Right forelimb (tissue), 1 donor: Measurements from ENCODE around the gene ARHGAP6.

Experiments used
- DNase-seq: peaks from one replicate; pipeline ENCODE4 v3.0.0-alpha.2; 2018

ARHGAP6 gene

DNA sequence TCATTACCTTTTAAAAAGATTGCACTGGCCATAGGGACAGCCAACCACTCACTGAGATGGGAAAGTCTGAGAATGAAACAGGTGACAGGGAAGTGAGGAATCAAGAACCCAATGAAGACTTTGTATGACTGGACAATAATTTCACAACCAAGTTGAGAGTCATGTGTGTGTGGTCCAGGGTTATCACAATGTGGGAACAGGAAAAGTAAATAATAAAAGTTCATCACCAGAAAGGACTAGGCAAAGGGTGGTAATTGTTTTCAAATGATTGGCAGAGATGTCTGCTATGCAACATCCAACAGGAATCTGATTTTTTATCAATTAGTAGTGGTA, 243.2 kb downstream of the ARHGAP6 start:
- DNase-seq: no peak

DNA sequence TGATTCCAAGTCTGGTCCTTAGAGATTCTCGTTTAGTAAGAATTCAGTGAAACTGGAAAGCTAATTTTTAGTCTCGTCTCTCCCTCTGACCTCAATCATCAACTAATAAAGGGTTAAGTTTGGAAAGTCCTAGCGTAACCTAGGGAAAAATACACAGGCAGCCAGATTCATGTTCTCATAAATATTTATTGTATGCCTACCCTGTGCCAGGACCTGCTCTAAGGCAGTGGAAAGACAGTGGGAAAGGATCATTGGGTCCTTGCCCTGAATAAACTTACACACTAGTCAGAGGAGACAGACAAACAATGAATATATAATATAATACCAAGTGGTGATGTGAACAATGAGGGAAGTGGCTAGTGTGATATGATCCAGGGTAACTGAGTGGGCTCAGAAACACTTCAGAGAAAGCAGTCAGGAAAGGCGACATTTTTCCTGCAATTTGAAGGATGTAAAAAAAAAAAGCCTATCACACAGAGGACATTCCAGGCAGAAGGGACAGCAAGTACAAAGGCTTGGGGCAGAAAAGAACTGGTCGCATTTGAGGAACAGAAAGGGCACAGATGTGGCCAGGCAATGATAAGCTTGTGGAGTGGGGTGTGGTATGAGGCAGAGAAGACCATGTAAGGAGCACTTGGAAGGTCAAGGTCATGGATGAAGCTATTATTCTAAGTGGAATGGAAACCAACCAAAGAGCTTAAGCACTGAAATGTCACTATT, 243.8 kb downstream of the ARHGAP6 start:
- DNase-seq: no peak

DNA sequence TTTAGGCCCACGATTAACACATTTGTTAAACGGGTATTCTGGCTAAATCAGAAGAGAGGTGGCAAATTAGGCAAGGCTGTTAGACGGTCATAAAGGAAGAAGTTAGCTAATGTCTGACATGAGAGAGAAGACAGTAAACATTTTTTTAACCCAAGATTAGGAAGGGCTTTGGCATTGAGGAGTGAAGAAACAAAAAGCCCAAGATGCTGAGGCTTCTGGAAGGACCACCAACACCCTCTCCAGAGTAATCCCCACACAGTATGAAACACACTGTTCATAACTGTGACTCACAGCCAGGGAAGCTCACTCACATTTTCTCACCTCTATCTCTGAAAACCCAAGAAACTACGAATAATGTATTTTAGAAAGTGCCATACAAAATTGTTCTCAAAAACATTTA, 244.9 kb downstream of the ARHGAP6 start:
- no peak for DNase-seq

DNA sequence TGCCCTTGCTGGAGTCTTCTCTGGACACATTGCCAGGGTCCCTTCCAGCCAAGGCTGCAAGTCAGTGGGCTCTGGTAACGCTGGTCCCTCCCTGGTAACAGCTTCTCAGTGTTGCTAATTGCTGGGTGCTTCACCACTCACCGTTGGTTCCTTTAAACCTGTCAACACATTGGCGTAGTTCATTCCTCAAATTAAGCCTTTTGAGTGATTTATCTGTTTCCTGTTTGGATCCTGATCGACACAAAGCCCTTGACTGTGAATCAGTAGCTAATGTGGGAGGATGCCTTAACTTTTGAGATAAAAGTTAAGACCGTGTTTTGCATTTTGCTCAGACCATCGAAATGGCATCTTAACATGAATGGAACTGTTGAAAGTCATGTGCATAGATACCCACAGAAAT, 246.6 kb downstream of the ARHGAP6 start:
- no peak for DNase-seq

DNA sequence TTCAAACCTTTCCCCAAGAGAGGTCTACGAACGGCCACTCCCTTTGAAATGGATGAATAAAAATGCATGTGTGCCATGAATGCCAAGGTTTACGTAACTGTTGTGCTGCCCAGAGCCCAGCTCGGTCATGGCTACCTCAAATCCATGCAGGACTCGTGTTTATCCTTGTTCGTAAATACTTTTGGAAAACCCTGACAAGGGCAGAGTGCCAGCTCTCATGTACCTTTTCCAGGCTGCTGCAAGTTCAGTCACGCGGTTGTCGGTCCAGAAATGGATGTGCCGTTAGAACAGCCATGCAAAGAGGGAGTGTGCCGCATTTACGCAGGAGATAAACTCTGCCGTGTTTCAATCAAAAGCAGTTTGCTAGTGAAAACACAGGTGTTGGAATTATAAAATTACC, 249.1 kb downstream of the ARHGAP6 start:
- no peak for DNase-seq

DNA sequence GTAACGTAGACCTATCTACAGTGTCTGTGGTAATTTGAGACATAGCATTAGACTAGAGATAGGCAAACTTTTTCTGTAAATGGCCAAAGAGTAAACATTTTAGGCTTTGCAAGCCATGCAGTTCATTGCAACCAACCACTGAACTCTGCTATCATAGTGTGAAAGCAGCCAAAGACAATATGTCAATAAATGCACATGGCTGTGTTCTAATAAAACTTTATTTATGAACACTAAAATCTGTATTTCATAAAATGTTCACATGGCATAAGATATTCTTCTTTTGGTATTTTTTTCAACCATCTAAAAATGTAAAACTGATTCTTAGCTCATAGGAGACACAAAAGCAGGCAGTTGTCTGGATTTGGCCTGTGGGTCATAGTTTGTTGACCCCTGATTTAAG, 251.6 kb downstream of the ARHGAP6 start:
- DNase-seq: no peak

DNA sequence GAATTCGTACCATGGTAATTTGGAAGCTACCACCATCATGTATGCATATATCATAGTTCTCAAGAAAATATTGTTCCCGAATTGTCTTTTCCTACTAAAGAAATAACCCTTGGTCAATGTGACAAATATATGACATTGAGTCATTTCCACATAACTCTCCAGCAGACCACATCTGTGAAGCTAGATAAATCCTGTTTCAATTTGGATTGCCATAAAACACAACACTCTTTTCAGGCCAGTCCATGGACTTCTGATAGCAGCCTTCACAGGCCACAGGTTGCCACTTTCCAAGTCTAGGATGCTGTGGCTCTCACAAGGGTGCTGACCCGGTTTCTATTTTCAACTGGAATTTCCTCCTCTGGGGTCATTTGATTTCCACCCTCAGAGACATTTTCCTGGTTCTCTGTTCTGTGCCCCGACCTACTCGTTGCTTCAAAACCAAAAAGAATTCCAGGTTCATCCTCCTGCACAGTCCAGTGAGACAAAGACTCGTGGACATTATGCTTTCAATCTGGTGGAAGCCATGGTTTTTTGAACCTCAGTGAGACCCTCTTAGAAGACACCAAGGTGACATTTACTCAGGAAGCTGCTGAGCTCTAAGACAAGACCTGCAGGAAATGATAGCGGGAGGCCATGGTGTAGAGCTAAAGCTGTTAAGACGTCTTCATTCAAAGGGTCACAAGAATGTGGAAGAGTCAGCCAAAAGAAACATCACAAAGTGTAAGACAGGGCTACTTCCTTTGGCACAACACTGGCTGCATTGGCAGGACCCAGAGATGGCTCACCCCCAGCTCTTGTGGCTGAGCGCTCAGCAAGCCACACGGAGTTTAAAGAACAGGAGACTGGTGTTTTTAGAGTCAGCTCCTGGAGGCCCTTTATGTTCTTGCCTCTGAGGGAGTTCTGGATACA, 252.8 kb downstream of the ARHGAP6 start:
- no peak for DNase-seq

DNA sequence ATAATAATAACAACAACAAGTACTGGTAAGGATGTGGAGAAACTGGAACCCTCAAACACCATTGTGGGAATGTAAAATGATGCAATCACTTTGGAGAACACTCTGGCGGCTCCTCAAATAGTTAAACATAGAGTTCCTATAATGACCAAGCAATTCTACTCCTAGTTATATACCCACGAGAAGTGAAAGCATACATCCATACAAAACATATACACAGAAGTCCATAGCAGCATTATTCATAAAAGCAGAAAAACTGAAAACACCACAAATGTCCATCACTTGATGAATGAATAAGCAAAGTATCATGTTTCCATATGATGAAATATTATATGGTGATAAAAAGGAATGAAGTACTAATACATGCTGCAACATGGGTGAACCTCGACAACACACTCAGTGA, 255.8 kb downstream of the ARHGAP6 start:
- DNase-seq: no peak

DNA sequence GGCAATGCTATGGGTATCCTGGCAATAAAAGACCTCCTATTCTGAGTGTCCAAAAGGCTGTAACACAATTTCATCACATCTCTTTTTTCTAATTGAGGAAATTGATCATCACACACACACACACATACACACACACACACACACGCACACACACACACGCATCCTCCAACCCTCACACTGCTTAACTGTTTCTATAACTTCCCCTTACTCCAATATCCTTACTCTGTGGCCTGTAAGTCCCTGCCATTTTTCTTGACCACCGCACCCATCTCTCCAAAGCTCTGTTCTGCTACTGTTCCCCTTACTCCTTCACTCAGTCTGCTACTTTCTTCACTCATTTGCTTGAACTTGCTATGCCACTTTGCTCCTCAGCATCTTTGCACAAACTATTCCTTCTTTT, 256.9 kb downstream of the ARHGAP6 start:
- no peak for DNase-seq

DNA sequence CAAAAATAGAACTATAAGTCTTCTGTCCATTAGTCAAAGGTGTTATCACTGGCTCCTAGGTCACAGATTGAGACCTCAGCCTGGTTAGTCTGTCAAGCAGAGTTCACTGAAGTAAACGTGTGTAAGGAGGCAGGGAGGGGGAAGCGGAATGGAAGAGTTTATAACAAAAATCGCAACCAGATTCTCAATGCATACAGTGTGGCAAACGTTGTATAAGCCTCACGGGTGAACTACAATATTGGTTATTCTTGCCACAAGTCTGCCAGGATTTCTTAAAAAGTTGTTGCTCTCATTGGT, 257.7 kb downstream of the ARHGAP6 start:
- no peak for DNase-seq

DNA sequence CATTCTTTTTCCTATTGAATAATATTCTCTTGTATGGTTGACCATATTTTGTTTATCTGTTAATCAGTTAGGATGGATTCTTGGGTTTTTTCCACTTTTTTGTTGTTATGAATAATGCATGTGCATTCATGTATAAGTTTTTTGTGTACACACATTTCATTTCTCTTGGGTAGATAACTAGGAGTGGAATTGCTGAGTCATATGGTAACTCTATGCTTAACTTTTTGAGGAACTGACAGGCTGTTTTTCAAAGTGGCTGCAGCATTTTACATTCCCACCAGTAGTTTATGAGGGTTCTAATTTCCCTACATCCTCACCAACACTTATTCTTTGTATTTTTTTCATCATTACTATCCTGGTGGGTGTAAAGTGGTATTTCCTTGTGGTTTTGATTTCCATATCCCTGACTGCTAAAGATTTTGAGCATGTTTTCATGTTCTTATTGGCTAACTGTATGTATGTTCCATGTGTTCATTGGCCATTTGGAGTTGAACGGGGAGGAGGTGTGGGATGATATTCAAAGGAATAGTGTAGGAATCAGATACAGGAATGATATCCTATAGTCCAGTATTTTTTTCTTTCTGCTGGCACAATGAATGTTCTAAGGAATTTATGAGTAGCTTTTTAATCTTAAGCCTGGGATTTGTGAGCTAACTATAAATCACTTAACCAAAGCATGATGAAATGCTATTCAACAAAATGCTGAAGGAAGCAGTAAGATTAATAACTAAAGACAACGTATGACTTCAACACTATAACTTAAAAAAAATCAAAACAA, 258.2 kb downstream of the ARHGAP6 start:
- DNase-seq: no peak

DNA sequence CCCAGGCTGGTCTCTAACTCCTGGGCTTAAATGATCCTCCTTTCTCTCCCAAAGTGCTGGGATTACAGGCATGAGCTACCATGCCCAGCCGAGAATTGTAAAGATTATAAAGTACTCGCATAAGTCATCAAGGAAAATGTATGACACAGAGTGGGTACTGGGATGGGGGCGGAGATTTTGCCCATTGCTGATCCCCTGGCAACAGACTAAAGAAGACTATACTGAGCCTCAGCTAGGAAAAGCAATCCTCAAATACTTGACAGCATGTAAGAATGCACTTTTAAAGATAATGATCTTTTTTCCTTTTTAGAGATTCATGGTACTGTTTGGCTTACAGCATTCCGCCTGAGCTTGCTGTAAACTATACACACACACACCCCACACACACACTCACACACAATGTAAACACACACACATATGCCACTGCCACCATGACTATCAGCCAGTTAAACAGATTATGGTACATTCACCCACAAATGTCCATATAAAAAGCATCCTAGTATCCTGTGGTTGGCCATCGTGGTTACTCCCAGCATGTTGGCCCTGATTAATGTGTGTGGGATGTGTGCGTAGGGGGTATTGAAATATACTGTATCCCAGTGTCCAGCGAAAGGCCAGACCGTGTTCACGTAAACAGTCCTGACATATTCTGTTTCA, 259.5 kb downstream of the ARHGAP6 start:
- DNase-seq: no peak

DNA sequence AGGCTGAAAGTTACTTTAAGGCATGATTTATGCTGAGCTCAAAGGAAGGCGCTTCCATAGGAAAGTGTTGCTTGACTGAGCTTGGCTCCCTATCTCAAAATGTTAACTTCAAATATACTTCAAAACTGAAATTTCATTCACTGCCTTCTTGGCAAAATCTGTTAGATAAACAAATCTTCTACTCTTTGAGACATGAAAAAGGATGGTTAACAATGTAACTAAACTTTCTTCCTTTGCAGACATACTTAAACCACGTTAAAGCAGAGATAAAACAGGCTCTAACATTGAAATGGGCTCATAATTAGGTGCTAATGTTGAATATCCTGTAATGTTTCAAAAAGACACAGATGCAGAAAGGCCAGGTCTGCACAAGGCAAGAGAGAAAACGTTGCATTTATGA, 262.1 kb downstream of the ARHGAP6 start:
- DNase-seq: no peak

DNA sequence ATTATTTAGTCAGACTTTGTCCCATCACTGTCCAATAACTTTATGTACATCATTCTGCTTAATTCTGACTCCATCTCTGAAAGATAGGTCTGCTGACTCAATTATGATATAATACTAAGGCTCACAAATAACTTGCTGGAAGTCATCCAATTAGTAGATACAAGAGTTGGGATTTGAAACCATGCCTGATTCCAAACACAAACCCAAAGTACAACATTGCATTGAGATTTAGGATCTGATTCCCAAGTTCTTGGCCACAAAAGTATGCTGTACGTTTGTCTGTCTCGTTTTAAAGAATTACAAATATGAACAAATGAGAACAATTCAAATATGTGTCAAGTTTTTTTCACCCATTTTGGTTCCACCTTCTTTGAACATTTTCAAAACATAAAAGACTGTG, 263.8 kb downstream of the ARHGAP6 start:
- no peak for DNase-seq

DNA sequence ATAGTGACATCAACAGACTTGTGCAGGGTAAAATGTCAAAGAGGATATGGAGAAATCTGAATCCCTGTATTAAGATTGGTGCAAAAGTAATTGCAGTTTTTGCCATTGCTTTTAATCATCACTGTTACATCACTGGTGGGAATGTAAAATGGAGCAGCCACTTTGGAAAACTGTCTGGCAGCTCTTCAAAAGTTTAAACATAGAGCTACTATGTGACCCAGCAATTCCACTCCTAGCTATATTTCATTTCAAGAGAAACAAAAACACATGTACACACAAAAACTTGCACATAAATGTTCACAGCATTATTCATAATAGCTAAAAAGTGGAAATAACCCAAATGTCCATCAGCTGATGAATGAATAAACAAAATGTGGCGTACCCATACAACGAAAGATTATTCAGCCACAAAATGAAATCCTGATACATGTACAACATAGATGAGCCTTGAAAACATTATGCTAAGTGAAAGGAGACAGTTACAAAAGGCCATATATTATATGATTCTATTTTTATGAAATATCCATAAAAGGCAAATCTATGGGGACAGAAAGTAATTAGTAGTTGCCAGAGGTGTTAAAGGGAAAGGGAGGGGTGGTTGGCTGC, 266.1 kb downstream of the ARHGAP6 start:
- DNase-seq: no peak

DNA sequence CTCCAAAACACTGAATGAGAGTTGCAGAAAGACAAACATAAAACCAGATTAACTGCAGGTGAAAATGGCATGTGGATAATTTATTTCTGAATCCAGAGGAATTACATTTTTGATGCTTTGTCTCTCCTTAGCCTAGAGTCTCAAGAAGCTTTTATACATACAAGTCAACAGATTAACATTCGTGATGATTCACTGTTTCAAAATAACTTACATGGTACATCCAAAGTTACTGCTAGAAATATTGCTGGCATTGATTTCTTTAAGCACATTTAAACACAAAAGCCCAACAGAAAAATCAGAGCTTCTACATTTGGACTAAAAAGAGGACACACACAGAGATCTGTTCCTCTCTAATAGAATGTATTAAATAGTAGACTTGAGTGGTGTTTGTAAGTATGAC, 266.9 kb downstream of the ARHGAP6 start:
- no peak for DNase-seq

DNA sequence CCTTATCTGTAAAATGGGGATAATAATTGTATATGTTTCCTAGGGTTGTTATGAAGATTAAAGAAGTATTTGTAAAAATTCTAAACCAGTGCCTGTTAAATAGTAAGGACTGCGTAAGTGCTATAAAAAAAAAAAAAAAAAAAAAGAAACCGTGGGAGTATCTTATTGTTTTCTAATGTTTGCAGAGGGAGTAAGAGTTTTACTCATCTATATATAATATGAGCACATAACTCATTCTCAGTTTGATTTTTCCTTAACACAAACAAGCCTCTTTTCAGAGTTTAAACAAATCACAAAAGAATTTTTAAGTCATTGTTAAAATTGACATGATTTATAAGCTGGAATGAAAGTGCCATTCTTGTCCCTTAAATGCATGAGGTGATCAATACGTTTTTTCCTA, 267.6 kb downstream of the ARHGAP6 start:
- DNase-seq: no peak

DNA sequence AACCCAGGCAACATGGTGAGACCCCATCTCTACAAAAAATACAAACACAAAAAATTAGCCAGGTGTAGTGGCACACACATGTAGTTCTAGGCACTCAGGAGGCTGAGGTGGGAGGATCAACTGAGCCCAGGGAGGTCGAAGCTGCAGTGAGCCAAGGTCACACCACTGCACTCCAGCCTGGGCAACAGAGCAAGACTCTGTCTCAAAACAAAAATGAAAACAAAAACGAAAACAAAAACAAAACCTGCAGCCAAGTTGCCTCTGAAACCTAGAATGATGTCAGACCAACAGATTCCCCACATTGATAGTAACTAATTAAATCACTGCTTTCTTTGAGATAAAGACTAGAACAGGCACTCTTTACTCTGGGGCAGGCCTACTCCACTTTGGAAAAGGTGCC, 268.0 kb downstream of the ARHGAP6 start:
- DNase-seq: no peak

DNA sequence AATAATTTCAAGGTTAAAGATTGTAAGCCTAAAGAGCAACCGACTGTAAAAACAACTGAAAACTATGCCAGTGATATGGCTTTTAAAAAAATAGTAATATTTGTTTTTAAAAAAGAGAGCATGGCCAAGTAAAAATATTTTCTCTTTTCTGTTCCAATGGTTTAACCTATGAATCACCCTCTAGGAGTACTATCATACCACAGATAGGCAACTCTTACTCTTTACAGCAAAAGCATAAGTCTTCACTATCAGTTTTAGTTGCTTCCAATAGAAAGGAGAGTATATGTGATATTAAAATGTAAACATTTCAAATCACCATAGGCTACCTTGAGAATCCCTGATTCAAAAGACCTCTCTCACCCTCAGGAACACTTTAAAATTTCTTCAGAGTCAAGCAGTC, 269.9 kb downstream of the ARHGAP6 start:
- DNase-seq: no peak

DNA sequence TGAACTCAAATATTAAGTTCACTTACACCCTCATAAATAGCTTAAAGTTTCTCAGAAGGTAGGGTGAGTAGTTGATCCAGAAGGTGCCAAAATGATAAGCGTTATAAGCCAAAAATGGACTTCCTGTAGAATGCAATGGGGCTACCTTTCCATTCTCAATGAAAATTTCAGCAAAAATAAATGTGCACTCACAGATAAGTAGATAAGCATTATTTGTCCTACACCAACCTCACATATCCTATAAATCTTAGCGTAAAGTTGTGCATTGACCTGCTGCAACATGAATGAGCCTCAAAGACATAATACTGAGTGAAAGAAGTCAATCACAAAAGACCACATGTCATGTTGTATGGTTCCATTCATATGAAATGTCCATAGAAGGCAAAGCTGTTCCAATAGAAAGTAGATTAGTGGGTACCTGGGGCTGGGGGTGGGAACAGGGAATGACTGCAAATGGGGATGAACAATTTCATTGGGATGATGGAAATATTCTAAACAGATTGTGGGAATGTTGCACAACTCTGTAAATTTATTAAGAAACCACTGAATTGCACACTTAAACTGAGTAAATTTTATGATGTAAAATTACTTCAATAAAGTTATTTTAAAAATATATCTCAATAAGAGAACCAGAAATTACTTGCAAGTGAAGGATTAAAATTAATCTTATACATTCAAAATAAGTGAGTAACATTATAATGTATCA, 271.6 kb downstream of the ARHGAP6 start:
- no peak for DNase-seq

DNA sequence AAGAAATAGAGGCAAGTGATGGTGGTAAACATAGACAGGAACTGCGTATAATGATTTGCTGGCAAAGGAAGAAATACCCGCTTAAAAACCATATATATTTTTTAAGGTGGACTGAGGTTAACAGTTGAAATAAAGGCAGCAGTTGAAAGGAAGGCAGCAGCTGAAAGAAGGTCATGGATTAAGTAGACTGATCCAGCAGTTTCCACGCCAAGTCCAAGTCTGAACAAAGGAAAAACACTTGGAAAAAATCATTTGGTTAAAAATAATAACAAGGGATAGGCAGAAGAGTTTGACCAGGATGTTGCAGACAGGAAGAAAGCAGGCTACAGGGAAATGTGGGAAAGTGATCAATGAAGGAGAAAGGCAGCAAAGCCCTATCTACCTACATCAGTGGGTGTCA, 278.9 kb downstream of the ARHGAP6 start:
- DNase-seq: no peak

DNA sequence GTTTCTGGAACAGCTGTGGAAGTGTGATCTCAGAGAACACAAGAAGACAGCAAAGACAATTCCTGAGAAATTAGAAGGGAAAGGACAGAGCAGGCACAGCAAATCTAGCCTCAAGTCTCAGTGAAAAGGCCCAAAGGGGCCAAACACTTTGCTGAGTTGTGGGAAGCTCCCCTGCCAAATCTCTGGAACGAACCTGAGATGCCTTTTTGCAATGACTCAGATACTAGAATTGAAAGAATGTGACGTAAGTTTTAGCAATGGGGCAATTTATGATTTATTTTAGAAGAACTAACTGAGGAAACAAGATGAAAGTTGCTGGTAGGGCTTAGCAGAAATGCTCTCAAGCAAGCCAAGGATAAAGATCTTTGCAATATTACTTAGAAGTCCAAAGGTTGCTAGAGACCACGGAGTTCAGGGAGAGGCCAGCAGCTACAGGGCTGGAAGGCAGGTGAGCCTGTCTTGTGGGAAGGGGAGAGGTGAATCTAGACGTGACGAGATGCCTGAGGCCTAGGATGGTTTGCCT, 279.7 kb downstream of the ARHGAP6 start:
- no peak for DNase-seq
